GM23338 (cell line): ENCODE data around the gene KIAA0753. TPM values are rescaled to one million over a fixed set of nuclear protein-coding genes. Genes with fewer than 3 reads are reported as not detected.

Source experiments
- ATAC-seq: fragments of 200-7000 bp; cut with Tn5 transposase; 3 replicates; pipeline ENCODE4 v1.9.1; 2020
- DNase-seq: peaks from one replicate; pipeline ENCODE4 v3.0.0-alpha.2; 2015; ENCODE audit warnings: low spot score
- H2AFZ ChIP-seq: fragments of 200-600 bp; sonication (generic); 2 replicates; pipeline ENCODE4 v1.8.0; 2016; ENCODE audit warnings: antibody characterized with exemption, mild to moderate bottlenecking, moderate library complexity
- H3F3A ChIP-seq: fragments of 200-600 bp; sonication (generic); replicated peaks from 2 replicates; pipeline ENCODE4 v1.8.0; 2017; ENCODE audit warnings: antibody characterized with exemption, mixed run types, low read depth
- H3K27ac ChIP-seq: fragments of 200-600 bp; sonication (generic); 2 replicates; pipeline ENCODE4 v1.6.1; 2016; ENCODE audit warnings: low read depth
- H3K27me3 ChIP-seq: fragments of 200-600 bp; sonication (generic); 2 replicates; pipeline ENCODE4 v1.8.0; 2016; ENCODE audit warnings: mild to moderate bottlenecking, mixed run types, moderate library complexity; ENCODE audit not compliant: insufficient read depth
- H3K36me3 ChIP-seq: fragments of 200-600 bp; sonication (generic); 2 replicates; pipeline ENCODE4 v1.8.0; 2016; ENCODE audit warnings: mild to moderate bottlenecking; ENCODE audit not compliant: insufficient read depth
- H3K4me1 ChIP-seq: fragments of 200-600 bp; sonication (generic); 2 replicates; pipeline ENCODE4 v1.8.0; 2016; ENCODE audit warnings: mild to moderate bottlenecking, moderate library complexity; ENCODE audit not compliant: insufficient read depth
- H3K4me2 ChIP-seq: fragments of 200-600 bp; sonication (generic); 2 replicates; pipeline ENCODE4 v1.7.1; 2017; ENCODE audit warnings: mixed run types
- H3K4me3 ChIP-seq: fragments of 200-600 bp; sonication (generic); 2 replicates; pipeline ENCODE4 v1.6.1; 2016; ENCODE audit warnings: mixed run types
- H3K79me2 ChIP-seq: fragments of 200-600 bp; sonication (generic); replicated peaks from 2 replicates; pipeline ENCODE4 v1.8.0; 2017; ENCODE audit warnings: mild to moderate bottlenecking; ENCODE audit not compliant: insufficient read depth
- H3K9me2 ChIP-seq: fragments of 200-600 bp; sonication (generic); 2 replicates; pipeline ENCODE4 v1.8.0; 2017; ENCODE audit not compliant: insufficient read depth
- H4K20me1 ChIP-seq: fragments of 200-600 bp; sonication (generic); replicated peaks from 2 replicates; pipeline ENCODE4 v1.8.0; 2017; ENCODE audit warnings: mild to moderate bottlenecking; ENCODE audit not compliant: insufficient read depth
- H3K27ac Mint-ChIP-seq: 2 replicates; pipeline ENCODE4 v1.8.0; 2020; ENCODE audit warnings: inconsistent platforms, mild to moderate bottlenecking, moderate library complexity, mixed read lengths
- H3K27me3 Mint-ChIP-seq: 3 replicates; pipeline ENCODE4 v1.8.0; 2022; ENCODE audit warnings: low read depth, mild to moderate bottlenecking, moderate library complexity, mixed read lengths, inconsistent platforms; ENCODE audit not compliant: insufficient read depth, poor library complexity
- H3K36me3 Mint-ChIP-seq: 3 replicates; pipeline ENCODE4 v1.8.0; 2021; ENCODE audit warnings: low read depth, mild to moderate bottlenecking, inconsistent platforms, moderate library complexity, mixed read lengths
- H3K4me1 Mint-ChIP-seq: 3 replicates; pipeline ENCODE4 v1.8.0; 2020; ENCODE audit warnings: mild to moderate bottlenecking, inconsistent platforms, mixed read lengths
- H3K4me3 Mint-ChIP-seq: 3 replicates; pipeline ENCODE4 v1.8.0; 2021; ENCODE audit warnings: moderate library complexity, mild to moderate bottlenecking, inconsistent platforms, mixed read lengths
- H3K9me3 Mint-ChIP-seq: 3 replicates; pipeline ENCODE4 v1.8.0; 2020; ENCODE audit warnings: moderate library complexity, mild to moderate bottlenecking, inconsistent platforms, mixed read lengths
- CREB1 ChIP-seq: fragments of 250-450 bp; sonication (Bioruptor Pico); IDR thresholded peaks from 2 replicates; pipeline ENCODE4 v1.5.0; 2020; ENCODE audit warnings: low read depth, mild to moderate bottlenecking, moderate library complexity
- ETS1 ChIP-seq: IDR thresholded peaks from 2 replicates; pipeline ENCODE4 v1.6.1; 2016; ENCODE audit warnings: antibody characterized with exemption
- EZH2 ChIP-seq: fragments of 200-600 bp; sonication (generic); IDR thresholded peaks from one replicate; pipeline ENCODE4 v1.8.0; 2017; ENCODE audit warnings: antibody characterized with exemption, mild to moderate bottlenecking, low read depth; ENCODE audit not compliant: unreplicated experiment
- EZH2phosphoT487 ChIP-seq: fragments of 200-600 bp; sonication (generic); IDR thresholded peaks from one replicate; pipeline ENCODE4 v1.8.1; 2018; ENCODE audit warnings: antibody characterized with exemption; ENCODE audit not compliant: unreplicated experiment
- JUNB ChIP-seq: IDR thresholded peaks from one replicate; pipeline ENCODE4 v1.6.1; 2016; ENCODE audit warnings: antibody characterized with exemption; ENCODE audit not compliant: unreplicated experiment
- POLR2AphosphoS5 ChIP-seq: IDR thresholded peaks from 2 replicates; pipeline ENCODE4 v1.6.1; 2016; ENCODE audit warnings: antibody characterized with exemption, low read depth
- ZNF114 ChIP-seq: fragments of 250-450 bp; sonication (Bioruptor Pico); IDR thresholded peaks from 2 replicates; pipeline ENCODE4 v1.5.0; 2020; ENCODE audit warnings: mild to moderate bottlenecking, moderate library complexity
- ZNF331 ChIP-seq: fragments of 250-450 bp; sonication (Bioruptor Pico); IDR thresholded peaks from 2 replicates; pipeline ENCODE4 v1.5.0; 2020; ENCODE audit warnings: low read depth, mild to moderate bottlenecking, moderate library complexity
- polyA plus RNA-seq: library from polyadenylated mRNA; unstranded; fragments of >200 nt; fragmentation: Nextera tagmentation; extraction: Ambion mirVana; gene quantifications from 2 replicates; pipeline ENCODE4 v1.2.1, GENCODE V29; 2016
- total RNA-seq: library from RNA; depleted of rRNA; stranded (reverse); fragments of >200 nt; shearing (Covaris generic); gene quantifications from 2 replicates; pipeline ENCODE4 v1.2.3, GENCODE V29; 2014
- TF ChIP-seq, protein P1 (sequence below): IDR thresholded peaks from one replicate; pipeline ENCODE4 v1.6.1; 2018; ENCODE audit warnings: antibody characterized with exemption; ENCODE audit not compliant: unreplicated experiment

Gene KIAA0753
- total and polyA plus RNA-seq, 2 experiments from 2014 or later, result 6.0 to 27.8 TPM

DNA sequence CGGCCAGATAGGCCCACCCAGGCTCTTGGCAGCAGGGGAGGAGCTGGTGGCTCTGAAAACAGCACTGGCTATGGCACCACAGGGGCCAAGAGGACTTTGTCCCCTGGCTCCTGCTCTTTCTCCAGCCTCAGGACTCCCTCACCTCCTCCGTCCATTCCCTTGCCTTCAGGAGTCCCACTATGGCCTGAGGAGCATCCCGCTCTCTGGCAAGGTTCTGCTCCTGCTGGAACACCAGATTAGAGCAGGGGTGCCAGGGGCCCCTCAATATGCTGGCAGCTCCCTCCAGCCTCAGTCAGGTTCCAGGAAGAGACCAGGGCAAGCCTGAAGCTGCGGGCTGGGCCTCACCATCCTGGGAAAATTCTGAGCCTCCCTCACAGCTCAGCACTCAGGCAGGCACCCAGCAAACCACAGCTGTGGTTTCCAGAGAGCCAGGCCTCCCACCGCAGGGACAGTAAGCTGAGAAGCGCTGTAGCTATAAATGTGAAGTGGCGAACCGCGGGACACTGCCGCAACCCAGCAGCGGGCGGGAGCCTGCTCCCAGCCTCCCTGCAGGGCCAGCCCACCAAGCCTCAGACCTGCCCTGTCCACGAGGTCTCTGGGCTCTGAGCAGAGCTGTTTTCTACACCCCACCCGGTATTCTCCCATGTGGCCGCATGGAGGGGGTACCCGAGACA lies 36.8 kb upstream of the KIAA0753 start (continued):
- TF ChIP-seq EZH2phosphoT487, result no peak
- TF ChIP-seq ETS1, result no peak
- no peak for TF ChIP-seq ZNF114

DNA sequence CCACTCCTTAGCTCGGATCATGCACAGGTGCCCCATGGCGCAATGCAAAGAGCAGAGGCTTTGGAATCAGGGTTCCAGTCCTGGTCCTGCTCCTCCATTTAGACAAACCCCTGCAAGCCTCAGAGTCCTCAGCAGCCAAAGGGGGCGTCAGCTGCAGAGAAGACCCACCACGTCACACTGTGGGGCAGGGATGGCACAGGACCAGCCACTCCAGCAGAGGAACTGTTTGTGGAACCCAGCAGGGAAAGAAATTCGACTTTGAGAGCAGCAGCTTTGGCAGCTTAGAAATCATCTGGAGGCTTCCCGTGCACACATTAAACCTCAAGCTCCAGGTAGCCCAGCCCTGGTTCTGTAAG lies 36.3 kb upstream of the KIAA0753 start:
- H3K27ac ChIP-seq, result no peak overlapping the region
- Mint-ChIP-seq H3K27ac (no peak overlapping the region), H3K9me3 (no peaks in the 10 kb centered on the region), H3K36me3 (no peaks in the 10 kb centered on the region), H3K27me3 (no peaks in the 10 kb centered on the region), H3K4me3 (no peak overlapping the region), H3K4me1 (peaks cover 2% of the 10 kb centered on the region; the same call in 1 of the 3 replicates)
- no peak overlapping the region for H3K4me2 ChIP-seq
- no peaks in the 10 kb centered on the region for H3K9me2 ChIP-seq
- ATAC-seq (peak; percentile 32), DNase-seq (no peak)
- H3K4me1 ChIP-seq, result no peaks in the 10 kb centered on the region; the same call in 1 of the 2 replicates
- no peaks in the 10 kb centered on the region for H3K36me3 ChIP-seq
- H3F3A ChIP-seq, result no peaks in the 10 kb centered on the region
- no peak overlapping the region for H3K4me3 ChIP-seq
- H3K79me2 ChIP-seq, result no peaks in the 10 kb centered on the region
- no peak overlapping the region for H2AFZ ChIP-seq
- no peaks in the 10 kb centered on the region for H4K20me1 ChIP-seq
- TF ChIP-seq ETS1 (no peak), EZH2 (no peak)
- TF ChIP-seq, protein P1, sequence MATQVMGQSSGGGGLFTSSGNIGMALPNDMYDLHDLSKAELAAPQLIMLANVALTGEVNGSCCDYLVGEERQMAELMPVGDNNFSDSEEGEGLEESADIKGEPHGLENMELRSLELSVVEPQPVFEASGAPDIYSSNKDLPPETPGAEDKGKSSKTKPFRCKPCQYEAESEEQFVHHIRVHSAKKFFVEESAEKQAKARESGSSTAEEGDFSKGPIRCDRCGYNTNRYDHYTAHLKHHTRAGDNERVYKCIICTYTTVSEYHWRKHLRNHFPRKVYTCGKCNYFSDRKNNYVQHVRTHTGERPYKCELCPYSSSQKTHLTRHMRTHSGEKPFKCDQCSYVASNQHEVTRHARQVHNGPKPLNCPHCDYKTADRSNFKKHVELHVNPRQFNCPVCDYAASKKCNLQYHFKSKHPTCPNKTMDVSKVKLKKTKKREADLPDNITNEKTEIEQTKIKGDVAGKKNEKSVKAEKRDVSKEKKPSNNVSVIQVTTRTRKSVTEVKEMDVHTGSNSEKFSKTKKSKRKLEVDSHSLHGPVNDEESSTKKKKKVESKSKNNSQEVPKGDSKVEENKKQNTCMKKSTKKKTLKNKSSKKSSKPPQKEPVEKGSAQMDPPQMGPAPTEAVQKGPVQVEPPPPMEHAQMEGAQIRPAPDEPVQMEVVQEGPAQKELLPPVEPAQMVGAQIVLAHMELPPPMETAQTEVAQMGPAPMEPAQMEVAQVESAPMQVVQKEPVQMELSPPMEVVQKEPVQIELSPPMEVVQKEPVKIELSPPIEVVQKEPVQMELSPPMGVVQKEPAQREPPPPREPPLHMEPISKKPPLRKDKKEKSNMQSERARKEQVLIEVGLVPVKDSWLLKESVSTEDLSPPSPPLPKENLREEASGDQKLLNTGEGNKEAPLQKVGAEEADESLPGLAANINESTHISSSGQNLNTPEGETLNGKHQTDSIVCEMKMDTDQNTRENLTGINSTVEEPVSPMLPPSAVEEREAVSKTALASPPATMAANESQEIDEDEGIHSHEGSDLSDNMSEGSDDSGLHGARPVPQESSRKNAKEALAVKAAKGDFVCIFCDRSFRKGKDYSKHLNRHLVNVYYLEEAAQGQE, result no peak
- no peaks in the 10 kb centered on the region for H3K27me3 ChIP-seq

DNA sequence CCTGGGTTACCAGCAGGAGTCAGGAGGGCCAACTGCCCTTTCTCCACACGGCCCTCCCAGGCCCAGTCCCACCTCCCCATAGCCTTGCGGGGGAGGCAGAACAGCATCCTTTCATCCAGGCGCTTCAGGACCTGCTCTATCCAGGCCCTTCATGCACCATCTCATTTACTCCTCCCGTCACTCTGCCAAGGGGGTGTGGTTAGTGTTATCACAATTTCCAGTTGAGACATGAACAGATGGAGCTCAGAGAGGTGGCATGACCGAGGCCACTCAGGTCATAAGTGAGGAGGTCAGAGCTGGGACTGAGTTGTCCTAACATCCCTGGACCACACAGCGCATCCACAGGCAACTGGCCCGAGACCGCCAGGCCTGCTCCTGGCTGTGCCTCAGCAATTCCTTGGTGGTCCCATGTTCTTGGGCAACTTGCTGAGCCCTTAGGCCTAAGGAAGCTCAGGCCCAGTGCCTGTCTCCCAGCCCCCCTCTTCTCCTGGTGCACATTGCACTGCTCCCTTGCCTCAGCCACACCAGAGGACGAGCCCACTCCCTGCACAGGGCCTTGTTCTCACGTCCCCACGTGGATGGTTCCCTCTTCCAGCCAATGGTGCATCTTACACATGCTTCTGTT lies 34.8 kb upstream of the KIAA0753 start:
- no peak overlapping the region for H3K4me3 ChIP-seq
- no peak for DNase-seq
- no peaks in the 10 kb centered on the region; the same call in 1 of the 2 replicates for H3K4me1 ChIP-seq
- H3K9me2 ChIP-seq, result no peaks in the 10 kb centered on the region
- Mint-ChIP-seq H3K36me3 (no peaks in the 10 kb centered on the region), H3K27ac (no peak overlapping the region), H3K4me1 (peaks cover 4% of the 10 kb centered on the region; the same call in 1 of the 3 replicates), H3K9me3 (no peaks in the 10 kb centered on the region), H3K27me3 (peaks cover 3% of the 10 kb centered on the region), H3K4me3 (no peak overlapping the region)
- H3K79me2 ChIP-seq, result no peaks in the 10 kb centered on the region
- H3K36me3 ChIP-seq, result no peaks in the 10 kb centered on the region
- no peaks in the 10 kb centered on the region for H4K20me1 ChIP-seq
- no peaks in the 10 kb centered on the region for H3K27me3 ChIP-seq
- no peaks in the 10 kb centered on the region for H3F3A ChIP-seq
- no peak for ATAC-seq
- no peak overlapping the region for H2AFZ ChIP-seq
- H3K4me2 ChIP-seq, result no peak overlapping the region
- H3K27ac ChIP-seq, result no peak overlapping the region
- TF ChIP-seq JUNB, result no peak
- no peak for TF ChIP-seq POLR2AphosphoS5
- no peak for TF ChIP-seq CREB1 (CRISPR knock-in tag)
- TF ChIP-seq ZNF331, result no peak
- TF ChIP-seq, protein P1, result no peak
